Activated T-cell treated with anti-CD3 and anti-CD28 coated beads for 1 hour (primary cell): ENCODE data around the gene NOX3.

Experiments
- DNase-seq: peaks from one replicate; pipeline ENCODE4 v3.0.0-alpha.2; 2020; ENCODE audit warnings: low read depth

NOX3 gene

DNA sequence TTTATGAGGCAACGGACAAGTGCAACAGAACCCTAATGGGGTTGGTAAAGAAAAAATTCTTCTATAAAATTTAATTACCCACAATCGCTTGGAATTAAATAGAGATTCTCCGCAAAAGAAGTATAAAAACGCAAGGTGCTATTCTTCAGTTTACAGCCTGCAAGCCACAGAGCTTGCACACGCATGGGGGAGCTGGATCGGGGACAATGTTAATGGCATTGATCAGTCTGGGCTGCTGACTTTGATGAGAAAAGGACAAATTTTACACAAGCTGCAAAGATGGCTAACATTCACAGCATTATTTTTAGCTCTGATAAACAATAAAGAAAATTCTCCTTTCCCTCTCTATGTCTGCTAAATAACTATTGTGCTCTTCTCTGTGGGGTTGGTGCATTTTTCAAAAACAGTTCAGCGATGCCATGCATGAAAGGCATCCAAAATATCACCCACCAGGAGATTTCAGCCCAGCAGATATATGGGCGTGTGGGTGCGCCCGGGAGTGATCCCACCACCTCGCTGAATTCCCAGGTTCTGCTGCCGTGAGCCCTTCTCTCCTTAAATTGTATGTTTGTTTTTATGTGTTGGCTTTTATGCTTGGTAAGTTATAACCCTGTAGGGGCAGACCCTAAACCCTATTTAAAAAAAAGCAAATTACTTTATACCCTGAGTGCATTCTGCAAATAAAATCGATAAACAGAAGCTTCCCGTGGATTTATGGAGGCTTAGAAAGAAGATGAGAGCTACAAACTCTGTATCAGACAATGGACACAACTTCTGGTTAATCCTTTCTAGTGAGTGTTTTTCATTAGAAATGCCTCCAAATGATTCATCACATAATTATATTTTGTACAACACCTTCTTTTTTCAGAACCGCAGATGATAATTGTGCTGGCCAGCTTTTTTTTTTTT is 55.6 kb downstream of the NOX3 start:
- DNase-seq: no peak

- no peak for DNase-seq
Observed at GRCh38 chr6:155399062-155399744, 56.4 kb downstream of the NOX3 start.

- no peak for DNase-seq
Observed at GRCh38 chr6:155398701-155399061, 57.0 kb downstream of the NOX3 start.

DNA sequence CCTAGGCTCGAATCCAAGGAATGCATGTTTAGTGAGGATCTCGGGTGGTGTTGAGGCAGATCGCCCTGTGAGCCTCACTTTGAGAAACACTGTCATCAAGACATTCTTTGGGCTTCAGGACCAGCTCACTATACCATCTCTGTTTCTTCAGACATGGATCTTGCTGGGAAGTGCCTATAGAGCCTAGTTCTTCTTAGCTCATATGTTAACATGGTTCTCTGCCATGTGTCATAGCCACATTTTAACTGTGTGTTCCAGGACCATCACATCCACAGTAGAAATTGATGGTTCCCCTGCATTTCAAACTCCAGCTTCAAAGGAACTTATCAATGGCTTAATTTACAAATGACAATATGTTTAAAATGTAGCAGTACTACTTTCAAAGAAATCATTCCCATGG is 57.4 kb downstream of the NOX3 start:
- DNase-seq: no peak

DNA sequence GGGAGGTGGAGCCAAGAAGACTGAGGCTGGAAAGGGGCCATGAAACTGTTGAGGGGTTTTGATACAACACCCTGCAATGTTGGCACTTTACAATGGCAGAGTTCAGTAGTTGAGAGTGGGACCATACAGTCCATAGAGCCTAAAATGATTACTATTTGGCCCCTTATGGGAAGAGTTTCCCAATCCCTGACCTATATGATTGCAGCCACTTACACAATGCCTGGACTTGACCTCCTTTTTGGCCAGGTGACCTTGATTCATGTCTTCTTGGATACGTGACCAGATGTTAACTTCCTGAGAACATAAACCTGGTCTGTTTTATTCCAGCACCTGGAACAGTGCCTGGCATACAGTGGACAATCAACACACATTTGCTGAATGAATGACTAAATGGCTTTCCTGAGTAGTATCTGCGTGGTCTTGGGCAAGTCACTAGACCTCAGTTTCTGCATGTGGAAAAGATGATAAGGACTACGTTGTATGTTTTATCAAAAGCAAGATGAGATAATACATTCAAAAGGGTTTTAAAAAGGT is 58.4 kb downstream of the NOX3 start:
- no peak for DNase-seq

DNA sequence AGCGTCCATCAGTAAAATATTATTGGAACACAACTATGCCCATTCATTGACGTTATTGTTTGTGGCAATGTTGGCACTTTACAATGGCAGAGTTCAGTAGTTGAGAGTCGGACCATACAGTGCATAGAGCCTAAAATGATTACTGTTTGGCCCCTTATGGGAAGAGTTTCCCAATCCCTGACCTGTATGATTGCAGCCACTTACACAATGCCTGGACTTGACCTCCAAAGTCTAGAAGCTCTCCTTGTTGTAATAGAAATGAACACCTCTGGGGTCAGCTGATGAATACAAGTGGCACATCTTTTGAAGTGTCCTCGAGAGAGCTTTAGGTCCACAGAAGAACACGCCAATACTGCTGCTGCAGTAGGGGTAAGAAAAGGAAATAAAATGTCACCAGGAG is 59.0 kb downstream of the NOX3 start:
- DNase-seq: no peak

- no peak for DNase-seq
Observed at GRCh38 chr6:155395339-155395738, 60.3 kb downstream of the NOX3 start.

GRCh38 chr6:155389130-155389529 is 66.5 kb downstream of the NOX3 start:
- DNase-seq: no peak

DNA sequence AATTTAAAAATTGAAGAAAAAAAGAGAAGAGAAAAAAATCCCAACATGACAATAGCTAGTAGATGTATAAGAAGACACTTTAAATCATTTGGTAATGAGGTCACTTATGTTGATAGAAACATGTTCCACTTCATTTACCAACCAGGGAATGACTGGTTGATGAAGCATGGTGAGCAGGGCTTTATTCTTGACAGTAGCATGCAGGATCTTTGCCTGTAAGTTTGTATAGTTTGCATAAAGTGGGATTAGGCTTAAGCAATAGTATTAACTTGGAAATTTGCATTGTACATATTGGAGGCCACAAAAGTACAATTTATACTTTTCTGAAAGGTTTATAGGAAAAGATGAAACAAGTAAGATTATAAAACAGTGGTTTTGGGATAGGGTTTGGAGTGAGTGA is 67.0 kb downstream of the NOX3 start:
- DNase-seq: no peak

DNA sequence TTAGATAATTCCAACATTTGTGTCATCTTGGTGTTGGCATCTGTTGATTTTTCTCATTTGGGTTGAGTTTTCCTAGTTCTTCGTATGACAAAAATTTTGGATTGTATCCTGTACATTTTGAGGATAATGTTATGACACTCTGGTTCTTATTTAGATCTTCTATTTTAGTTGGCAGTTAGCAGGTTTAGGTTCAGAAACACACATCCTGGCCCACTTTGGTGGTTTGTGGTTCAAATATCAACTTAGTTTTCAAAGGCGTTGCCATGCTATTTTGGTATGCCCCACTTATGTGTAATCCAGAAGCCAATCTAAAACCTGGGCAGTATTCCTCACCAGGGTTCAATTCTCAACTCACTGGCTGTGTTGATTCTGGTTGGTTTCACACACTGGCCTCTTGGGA is 68.2 kb downstream of the NOX3 start:
- no peak for DNase-seq

DNA sequence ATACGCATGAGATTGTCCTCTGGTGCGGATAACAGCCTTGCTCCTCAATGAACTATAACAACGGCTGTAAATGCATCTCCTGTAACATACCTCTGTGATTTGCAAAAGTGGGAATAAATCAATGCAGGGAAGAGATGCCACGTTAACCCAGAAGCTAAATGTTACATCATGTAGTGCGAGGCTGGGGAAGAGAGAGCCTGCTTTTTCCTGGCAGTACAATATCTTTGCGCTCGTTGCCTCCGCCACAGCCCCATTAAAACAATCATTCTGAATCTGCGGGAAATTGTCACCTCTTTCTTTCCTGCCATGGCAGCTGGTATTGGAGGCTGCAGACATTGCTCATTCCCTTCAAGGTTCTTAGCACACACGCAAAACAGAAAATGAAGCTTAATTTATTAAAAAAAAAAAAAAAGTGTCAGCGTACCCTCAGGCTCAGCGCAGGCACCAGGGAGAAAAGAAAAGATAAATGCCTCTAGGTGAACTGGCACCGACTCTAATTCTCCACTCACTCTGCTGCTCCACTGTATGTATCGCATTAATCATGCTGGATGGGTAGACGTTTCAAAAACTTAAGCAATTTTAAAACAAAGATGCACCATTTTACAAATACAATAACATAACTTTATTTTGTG is 71.2 kb downstream of the NOX3 start:
- no peak for DNase-seq

DNA sequence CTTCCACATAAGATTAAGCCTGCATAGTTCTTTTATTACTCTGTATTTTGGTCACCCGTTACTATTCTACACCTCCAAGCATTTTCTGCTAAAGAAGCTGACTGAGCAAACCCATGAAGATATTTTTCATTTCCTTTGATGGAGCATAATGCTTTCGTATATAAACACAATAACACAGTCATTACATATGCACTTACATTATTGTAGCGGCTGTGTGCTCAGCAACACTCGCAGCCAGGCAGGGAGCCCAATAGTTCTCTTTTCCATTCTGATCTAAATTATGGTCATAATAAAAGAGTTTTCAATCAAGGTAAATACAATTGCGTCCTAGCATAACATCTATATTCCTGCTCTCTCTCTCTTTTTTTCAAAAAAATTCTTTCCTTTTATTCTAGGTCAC is 71.7 kb downstream of the NOX3 start:
- no peak for DNase-seq

DNA sequence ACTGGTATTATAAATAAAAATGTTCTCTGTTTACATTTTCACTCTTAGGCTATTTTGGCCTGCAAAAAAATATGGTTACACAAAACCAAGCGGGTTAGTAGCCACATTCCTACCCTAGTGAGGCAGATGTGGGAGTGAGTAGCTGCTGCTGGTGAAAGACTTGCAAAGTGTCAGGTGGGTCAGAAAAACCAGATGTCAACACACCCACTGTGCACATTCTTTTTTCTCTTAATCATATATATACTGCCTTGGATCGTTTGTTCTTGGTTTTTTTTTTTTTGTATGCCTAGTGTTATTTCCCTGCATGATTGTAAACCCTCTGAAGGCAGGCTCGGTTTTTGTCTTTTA is 73.3 kb downstream of the NOX3 start:
- no peak for DNase-seq

GRCh38 chr6:155381673-155382337 is 73.8 kb downstream of the NOX3 start:
- DNase-seq: no peak

- DNase-seq: no peak
Observed at GRCh38 chr6:155380666-155381332, 74.8 kb downstream of the NOX3 start.

- DNase-seq: no peak
Observed at GRCh38 chr6:155378724-155379123, 76.9 kb downstream of the NOX3 start.

- DNase-seq: no peak
Observed at GRCh38 chr6:155378276-155378675, 77.4 kb downstream of the NOX3 start.

GRCh38 chr6:155377061-155377460 is 78.6 kb downstream of the NOX3 start:
- no peak for DNase-seq

GRCh38 chr6:155375801-155376200 is 79.8 kb downstream of the NOX3 start:
- no peak for DNase-seq

DNA sequence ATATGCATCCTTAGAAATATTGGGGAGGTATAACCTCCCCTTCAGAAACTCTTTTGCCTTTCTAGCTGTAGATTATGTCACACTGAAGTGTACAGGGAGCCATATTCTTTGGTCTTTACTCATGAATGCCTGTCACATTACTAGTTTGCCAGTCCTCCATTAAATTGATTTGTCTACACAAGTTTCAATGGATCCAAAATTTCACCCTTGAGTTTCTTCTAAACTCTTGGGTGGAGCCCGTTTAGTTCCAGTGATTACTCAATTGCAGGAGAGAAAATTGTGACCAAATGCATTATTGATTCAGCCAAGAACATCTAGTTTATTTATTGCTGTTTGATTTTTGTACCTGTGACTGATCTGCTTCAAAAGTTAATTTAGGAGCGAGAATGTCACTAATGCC is 81.0 kb downstream of the NOX3 start:
- no peak for DNase-seq

DNA sequence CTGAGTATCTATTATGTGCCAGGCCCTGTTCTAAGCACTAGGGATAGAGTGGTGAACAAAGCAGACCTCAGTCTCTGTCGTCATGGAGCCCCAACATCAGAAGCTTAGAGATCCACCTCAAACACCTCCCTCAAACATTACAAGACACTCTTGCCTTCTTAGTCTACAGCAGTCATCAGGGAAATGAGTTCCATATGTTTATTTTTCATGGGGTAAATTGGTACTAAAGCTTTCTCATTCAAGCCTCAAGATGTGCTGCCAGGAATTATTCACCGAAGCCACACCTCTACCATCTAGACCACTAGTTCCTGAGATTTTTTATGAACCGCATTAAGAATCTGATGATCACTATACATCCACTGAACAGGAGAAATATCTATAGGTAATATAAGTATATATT is 82.4 kb downstream of the NOX3 start:
- no peak for DNase-seq

DNA sequence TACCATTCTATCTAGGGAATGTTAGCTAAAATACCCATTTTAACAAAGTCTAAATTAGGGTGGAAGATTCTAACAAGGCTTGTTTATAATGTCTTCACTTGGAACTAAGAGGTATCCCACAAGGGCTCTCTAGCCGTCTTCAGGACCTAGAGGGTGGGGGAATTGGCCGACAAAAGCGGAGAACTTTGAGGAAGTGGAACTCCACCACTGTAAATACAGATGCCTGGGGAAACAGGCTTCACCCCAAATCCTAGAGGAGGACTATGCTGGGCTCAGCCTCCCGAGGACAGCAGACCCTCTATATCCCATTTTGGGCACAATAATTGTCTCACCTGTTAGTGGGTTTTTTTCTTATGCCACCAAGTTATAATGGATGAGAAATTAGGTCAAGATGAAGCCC is 83.4 kb downstream of the NOX3 start:
- no peak for DNase-seq
